Activated CD8-positive, alpha-beta T cell treated with anti-CD3 and anti-CD28 coated beads for 36 hours (primary cell): ENCODE results near the gene FAM204A. TPM values are rescaled to one million over a fixed set of nuclear protein-coding genes. Genes with fewer than 3 reads are reported as not detected.

Experiments
- ATAC-seq: fragments of 200-7000 bp; cut with Tn5 transposase; one replicate; pipeline ENCODE4 v1.10.0; 2021; ENCODE audit warnings: mild to moderate bottlenecking, moderate library complexity
- CTCF ChIA-PET: fragments of 350-600 bp; sonication (Branson Sonifier 250); formaldehyde crosslinking; loops from one replicate; lab custom pipeline; 2021; ENCODE audit warnings: antibody characterized with exemption; lab: Charles Lee
- POLR2A ChIA-PET: fragments of 350-600 bp; sonication (Branson Sonifier 250); formaldehyde crosslinking; loops from one replicate; lab custom pipeline; 2021; ENCODE audit warnings: antibody characterized with exemption; lab: Charles Lee
- DNase-seq: peaks from one replicate; pipeline ENCODE4 v3.0.0-alpha.2; 2020
- H3K27ac Mint-ChIP-seq: one replicate; pipeline ENCODE4 v1.8.0; 2021; ENCODE audit warnings: mild to moderate bottlenecking, mixed read lengths
- H3K27me3 Mint-ChIP-seq: one replicate; pipeline ENCODE4 v1.8.0; 2021; ENCODE audit warnings: mixed read lengths
- H3K36me3 Mint-ChIP-seq: one replicate; pipeline ENCODE4 v1.8.0; 2021; ENCODE audit warnings: low read depth, mixed read lengths
- H3K4me1 Mint-ChIP-seq: one replicate; pipeline ENCODE4 v1.8.0; 2021; ENCODE audit warnings: low read depth, mixed read lengths
- H3K4me3 Mint-ChIP-seq: one replicate; pipeline ENCODE4 v1.8.0; 2021; ENCODE audit warnings: mild to moderate bottlenecking, moderate library complexity, mixed read lengths
- H3K9me3 Mint-ChIP-seq: one replicate; pipeline ENCODE4 v1.8.0; 2021; ENCODE audit warnings: mixed read lengths
- intact Hi-C: fragments of 100-400 bp; cut with micrococcal nuclease; formaldehyde crosslinking; loops from one replicate; pipeline ENCODE4 v1.10.0; 2022
- total RNA-seq, 2 experiments: library from RNA; stranded (reverse); gene quantifications; one replicate each; pipeline ENCODE4 v1.2.3, GENCODE V29; 2021
- TF ChIP-seq, protein P1 (sequence below): fragments of 200-600 bp; IDR thresholded peaks from one replicate; pipeline ENCODE4 v1.8.0; 2022; ENCODE audit warnings: antibody characterized with exemption, mild to moderate bottlenecking

The FAM204A gene
- total RNA-seq, 2 experiments from 2014 or later, result 56.0 to 64.1 TPM

DNA sequence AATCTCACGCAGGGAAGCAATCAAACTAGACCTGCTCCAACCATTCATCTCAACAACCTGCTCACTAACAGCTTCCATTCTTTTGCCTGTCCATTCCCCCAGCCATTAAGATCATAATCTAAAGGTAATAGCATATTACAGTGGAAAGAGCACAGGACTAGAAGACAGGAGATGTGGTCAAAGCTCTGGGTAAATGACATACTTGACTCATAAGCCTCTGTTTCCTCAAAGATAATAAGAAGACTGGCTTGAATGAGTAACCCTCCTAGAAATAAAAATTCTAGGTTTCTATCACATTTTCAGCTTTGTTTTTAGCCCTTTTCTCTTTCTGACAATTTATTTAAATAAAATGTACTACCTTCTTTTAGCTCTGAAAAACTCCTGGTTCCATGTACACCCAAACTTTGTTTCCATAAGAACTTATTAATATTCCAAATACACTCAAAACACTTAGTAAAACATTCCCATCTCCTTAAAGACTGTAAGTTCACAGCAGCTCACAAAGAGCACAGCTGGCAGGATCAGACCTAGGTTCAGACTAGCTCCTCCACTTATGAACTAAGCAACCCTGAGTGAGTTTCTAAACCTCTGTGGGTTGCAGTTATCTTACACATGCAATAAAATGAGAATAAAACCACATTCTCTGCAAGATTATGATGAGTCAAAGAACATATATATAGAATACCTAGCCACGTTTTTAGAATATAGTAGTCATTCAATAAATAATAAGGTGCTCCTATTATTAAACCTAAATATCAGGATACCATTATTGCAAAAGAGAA lies 11.6 kb downstream of the FAM204A start:
- TF ChIP-seq, protein P1, sequence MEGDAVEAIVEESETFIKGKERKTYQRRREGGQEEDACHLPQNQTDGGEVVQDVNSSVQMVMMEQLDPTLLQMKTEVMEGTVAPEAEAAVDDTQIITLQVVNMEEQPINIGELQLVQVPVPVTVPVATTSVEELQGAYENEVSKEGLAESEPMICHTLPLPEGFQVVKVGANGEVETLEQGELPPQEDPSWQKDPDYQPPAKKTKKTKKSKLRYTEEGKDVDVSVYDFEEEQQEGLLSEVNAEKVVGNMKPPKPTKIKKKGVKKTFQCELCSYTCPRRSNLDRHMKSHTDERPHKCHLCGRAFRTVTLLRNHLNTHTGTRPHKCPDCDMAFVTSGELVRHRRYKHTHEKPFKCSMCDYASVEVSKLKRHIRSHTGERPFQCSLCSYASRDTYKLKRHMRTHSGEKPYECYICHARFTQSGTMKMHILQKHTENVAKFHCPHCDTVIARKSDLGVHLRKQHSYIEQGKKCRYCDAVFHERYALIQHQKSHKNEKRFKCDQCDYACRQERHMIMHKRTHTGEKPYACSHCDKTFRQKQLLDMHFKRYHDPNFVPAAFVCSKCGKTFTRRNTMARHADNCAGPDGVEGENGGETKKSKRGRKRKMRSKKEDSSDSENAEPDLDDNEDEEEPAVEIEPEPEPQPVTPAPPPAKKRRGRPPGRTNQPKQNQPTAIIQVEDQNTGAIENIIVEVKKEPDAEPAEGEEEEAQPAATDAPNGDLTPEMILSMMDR, result no peak
- Mint-ChIP-seq H3K36me3 (peaks cover 34% of the 10 kb centered on the region), H3K4me3 (no peak overlapping the region), H3K27ac (peak overlapping the region; percentile 58), H3K4me1 (peaks cover 13% of the 10 kb centered on the region), H3K9me3 (no peaks in the 10 kb centered on the region), H3K27me3 (no peaks in the 10 kb centered on the region)
- ChIA-PET CTCF (interaction anchor here (0.8 kb wide), 1 partner anchor 71 kb away, joined by 3 read pairs; no protein-coding TSS in a partner anchor), POLR2A (interaction anchor here (1.3 kb wide), 1 partner anchor 11 kb away, joined by 5 read pairs; no protein-coding TSS in a partner anchor)
- intact Hi-C loops, result no loop called here
- DNase-seq (no peak), ATAC-seq (peak; percentile 62)

DNA sequence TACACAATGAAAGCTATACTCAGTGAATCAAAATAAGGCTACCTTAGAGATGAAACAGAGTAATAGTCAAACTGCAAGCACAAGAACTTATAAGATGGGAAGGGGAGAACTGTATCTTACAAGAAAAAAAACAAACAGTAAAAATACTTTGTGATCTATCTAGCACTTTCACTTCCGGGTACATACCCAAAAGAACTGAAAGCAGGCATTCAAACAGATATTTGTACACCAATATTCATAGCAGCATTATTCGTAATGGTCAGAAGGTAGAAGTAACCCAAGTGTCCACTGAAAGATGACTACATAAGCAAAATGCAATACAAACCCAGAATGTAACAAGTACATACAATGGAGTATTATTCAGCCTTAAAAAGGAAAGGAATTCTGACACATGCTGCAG lies 18.0 kb downstream of the FAM204A start:
- H3K27ac Mint-ChIP-seq, result no peak overlapping the region
- intact Hi-C loops, result no loop called here
- TF ChIP-seq, protein P1, result no peak
- no peaks in the 10 kb centered on the region for H3K9me3 Mint-ChIP-seq
- H3K36me3 Mint-ChIP-seq, result peaks cover 34% of the 10 kb centered on the region
- DNase-seq (no peak), ATAC-seq (no peak)
- H3K4me1 Mint-ChIP-seq, result peaks cover 5% of the 10 kb centered on the region
- POLR2A ChIA-PET, result no interaction called here
- no peaks in the 10 kb centered on the region for H3K27me3 Mint-ChIP-seq
- CTCF ChIA-PET, result no interaction called here
- H3K4me3 Mint-ChIP-seq, result no peak overlapping the region

- Mint-ChIP-seq H3K27ac (no peak overlapping the region), H3K4me3 (no peak overlapping the region), H3K27me3 (no peaks in the 10 kb centered on the region), H3K9me3 (no peaks in the 10 kb centered on the region), H3K4me1 (peaks cover 5% of the 10 kb centered on the region), H3K36me3 (peaks cover 28% of the 10 kb centered on the region)
- intact Hi-C loops, result no loop called here
- POLR2A ChIA-PET, result no interaction called here
- CTCF ChIA-PET, result interaction anchor here (0.6 to 1.0 kb wide), 2 partner anchors 95 to 135 kb away, joined by 3 read pairs; no protein-coding TSS in a partner anchor
- TF ChIP-seq, protein P1, result no peak
- no peak for ATAC-seq
- DNase-seq, result no peak
Measured at GRCh38 chr10:118321724-118322575, 20.2 kb downstream of the FAM204A start.

- Mint-ChIP-seq H3K4me1 (no peaks in the 10 kb centered on the region), H3K4me3 (no peak overlapping the region), H3K9me3 (no peaks in the 10 kb centered on the region), H3K36me3 (peaks cover 7% of the 10 kb centered on the region), H3K27me3 (no peaks in the 10 kb centered on the region), H3K27ac (no peak overlapping the region)
- TF ChIP-seq, protein P1, result no peak
- intact Hi-C loops, result no loop called here
- ChIA-PET POLR2A (no interaction called here), CTCF (no interaction called here)
- no peak for ATAC-seq
- no peak for DNase-seq
Measured at GRCh38 chr10:118315629-118316028, 26.5 kb downstream of the FAM204A start.
